ENCODE results near the gene SPATA2.
"Not testable (repeated sequence)": the region's sequence is repeated elsewhere in the genome, so short reads cannot be mapped to it uniquely, and the experiment has no call there.

SPATA2 gene

DNA sequence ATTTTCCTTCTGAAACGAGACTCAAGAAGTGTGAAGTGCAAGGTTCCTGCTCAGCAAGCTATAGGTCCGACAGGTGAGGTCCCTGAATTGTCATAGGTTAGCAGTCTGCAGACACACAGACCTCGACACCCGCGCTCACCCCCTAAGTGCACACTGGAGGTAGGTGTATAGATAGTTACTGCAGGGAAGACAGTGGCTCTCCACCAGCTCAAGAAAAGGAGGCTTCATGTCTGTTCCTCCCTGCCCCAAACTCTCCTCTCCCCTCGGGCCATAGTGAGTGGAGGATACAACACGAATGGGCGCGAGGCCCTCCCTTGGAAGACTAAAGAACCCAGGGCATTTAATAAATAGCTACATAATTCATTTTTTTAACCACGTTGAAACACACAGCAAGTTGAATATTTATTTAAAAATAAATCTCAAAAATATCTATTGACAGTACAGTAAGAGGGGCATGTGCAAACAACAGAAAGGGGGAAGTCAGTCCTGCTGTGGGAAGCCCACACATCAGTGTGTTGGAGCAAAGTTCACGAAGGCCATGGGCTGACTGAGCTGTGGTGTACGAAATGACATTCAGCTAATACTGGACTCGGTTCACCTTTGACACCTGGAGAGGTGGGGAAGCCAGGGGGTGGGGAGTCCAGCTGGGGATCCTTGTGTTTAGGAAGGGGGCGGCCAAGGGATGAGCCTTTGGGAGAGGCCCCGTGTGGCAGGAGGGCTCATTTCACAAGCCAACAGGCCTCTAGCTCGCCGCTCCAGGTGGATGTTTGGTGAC, 10.7 kb downstream of the SPATA2 start:
- H3K9me3 ChIP-seq (ENCODE audit: control insufficient read depth in 2 of 2, low read length in 2 of 2) = no peaks in the 10 kb centered on the region
- no peak overlapping the region for H3K9ac ChIP-seq (ENCODE audit: low read depth in 1 of 2, low read length in 2 of 2)
- H3K4me3 ChIP-seq (ENCODE audit: low read length in 2 of 2) = no peak overlapping the region
- H3K27me3 ChIP-seq (ENCODE audit: control insufficient read depth in 2 of 2, insufficient read depth in 2 of 2, low read length in 2 of 2) = no peaks in the 10 kb centered on the region
- H3K27ac ChIP-seq (ENCODE audit: low read depth in 2 of 2, low read length in 2 of 2) = no peak overlapping the region
- peaks cover 49 to 50% of the 10 kb centered on the region in 2 donors for H3K36me3 ChIP-seq (ENCODE audit: control insufficient read depth in 2 of 2, insufficient read depth in 2 of 2, low read length in 2 of 2)
- peaks cover 4 to 12% of the 10 kb centered on the region in 2 donors for H3K4me1 ChIP-seq (ENCODE audit: control insufficient read depth in 2 of 2, insufficient read depth in 2 of 2, low read length in 2 of 2)

DNA sequence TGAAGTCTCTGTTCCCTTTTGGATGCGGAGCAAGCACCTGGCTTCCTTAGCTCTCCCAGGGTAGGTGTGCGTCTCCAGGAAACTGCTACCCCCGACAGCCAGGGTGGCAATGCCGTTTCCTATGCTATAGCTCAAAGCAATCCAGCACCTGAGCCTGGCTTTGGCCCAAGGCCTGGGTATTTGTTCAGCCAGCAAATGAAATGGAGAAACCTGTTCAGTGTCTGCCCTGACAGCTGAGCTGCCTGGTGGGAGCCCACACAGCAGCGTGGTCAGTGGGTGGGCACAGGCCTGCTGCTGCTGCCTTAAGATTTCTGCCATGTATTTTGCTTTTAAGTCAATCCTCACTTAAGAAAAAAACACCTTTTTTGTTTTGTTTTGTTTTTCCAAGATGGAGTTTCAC, 13.7 kb downstream of the SPATA2 start:
- Histone ChIP-seq H3K4me3 (ENCODE audit: low read length in 2 of 2) (no peak overlapping the region), H3K27ac (ENCODE audit: low read depth in 2 of 2, low read length in 2 of 2) (no peak overlapping the region), H3K9ac (ENCODE audit: low read depth in 1 of 2, low read length in 2 of 2) (no peak overlapping the region), H3K9me3 (ENCODE audit: control insufficient read depth in 2 of 2, low read length in 2 of 2) (no peaks in the 10 kb centered on the region), H3K36me3 (ENCODE audit: control insufficient read depth in 2 of 2, insufficient read depth in 2 of 2, low read length in 2 of 2) (peaks cover 31 to 32% of the 10 kb centered on the region in 2 donors), H3K4me1 (ENCODE audit: control insufficient read depth in 2 of 2, insufficient read depth in 2 of 2, low read length in 2 of 2) (no peaks in the 10 kb centered on the region), H3K27me3 (ENCODE audit: control insufficient read depth in 2 of 2, insufficient read depth in 2 of 2, low read length in 2 of 2) (no peaks in the 10 kb centered on the region)

DNA sequence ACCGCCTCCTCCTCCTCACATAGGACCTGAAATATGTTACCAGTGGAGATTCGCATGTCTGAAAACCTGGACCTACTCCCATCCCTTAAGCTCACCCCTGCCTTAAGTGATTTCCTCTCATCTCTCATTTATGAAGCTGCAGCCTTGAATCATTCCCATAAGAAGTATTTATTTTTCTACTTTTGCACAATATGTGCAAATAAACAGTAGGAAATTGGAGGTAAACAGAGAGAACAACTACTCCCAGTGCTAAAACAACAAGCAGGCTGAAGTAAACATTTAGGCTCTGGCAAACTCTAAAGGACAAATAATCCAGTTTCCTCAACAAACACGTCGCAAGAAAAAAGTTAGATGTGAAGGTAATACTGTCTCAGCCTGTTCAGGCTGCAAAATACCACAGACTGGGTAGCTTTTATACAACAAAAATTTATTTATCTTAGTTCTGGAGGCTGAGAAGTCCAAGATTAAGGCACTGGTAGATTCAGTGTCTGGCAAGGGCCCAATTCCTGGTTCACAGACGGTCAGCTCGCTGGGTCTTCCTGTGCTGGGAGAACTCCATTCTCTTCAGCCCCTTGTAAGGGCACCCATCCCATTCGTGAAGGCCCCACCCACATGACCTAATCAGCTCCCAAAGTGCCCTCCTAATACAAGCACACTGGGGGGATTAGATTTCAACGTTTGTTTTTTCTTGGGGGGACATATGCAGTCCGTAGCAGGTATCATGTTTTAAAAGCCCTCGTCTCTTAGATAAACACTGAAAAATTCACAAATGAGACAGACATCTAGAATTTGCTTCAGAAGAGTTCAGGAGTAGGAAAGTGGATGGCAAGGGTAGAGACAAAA, 15.6 kb downstream of the SPATA2 start:
- Histone ChIP-seq H3K27ac (ENCODE audit: low read depth in 2 of 2, low read length in 2 of 2) (no peak overlapping the region), H3K27me3 (ENCODE audit: control insufficient read depth in 2 of 2, insufficient read depth in 2 of 2, low read length in 2 of 2) (no peaks in the 10 kb centered on the region), H3K4me1 (ENCODE audit: control insufficient read depth in 2 of 2, insufficient read depth in 2 of 2, low read length in 2 of 2) (no peaks in the 10 kb centered on the region), H3K4me3 (ENCODE audit: low read length in 2 of 2) (no peak overlapping the region), H3K9me3 (ENCODE audit: control insufficient read depth in 2 of 2, low read length in 2 of 2) (no peaks in the 10 kb centered on the region), H3K36me3 (ENCODE audit: control insufficient read depth in 2 of 2, insufficient read depth in 2 of 2, low read length in 2 of 2) (peaks cover 12 to 15% of the 10 kb centered on the region in 2 donors), H3K9ac (ENCODE audit: low read depth in 1 of 2, low read length in 2 of 2) (no peak overlapping the region)

DNA sequence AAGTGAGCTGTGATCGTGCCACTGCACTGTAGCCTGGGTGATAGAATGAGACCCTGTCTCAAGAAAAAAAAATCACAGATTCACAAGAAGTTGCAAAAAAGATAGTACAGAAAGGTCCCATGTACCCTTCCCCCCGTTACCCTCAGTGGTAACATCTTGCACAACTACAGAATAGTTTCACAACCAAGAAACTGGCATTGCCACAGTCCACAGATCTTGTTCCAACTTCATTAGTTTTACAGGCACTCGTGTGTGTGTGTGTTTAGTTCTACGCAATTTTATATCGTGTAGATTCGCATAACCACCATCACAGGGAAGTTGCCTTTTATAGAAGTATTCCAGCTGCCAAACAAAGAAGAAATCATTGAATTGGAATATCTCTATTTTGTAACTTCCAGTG, 19.1 kb downstream of the SPATA2 start:
- Histone ChIP-seq H3K9ac (ENCODE audit: low read depth in 1 of 2, low read length in 2 of 2) (no peak overlapping the region), H3K27me3 (ENCODE audit: control insufficient read depth in 2 of 2, insufficient read depth in 2 of 2, low read length in 2 of 2) (no peaks in the 10 kb centered on the region), H3K36me3 (ENCODE audit: control insufficient read depth in 2 of 2, insufficient read depth in 2 of 2, low read length in 2 of 2) (no peaks in the 10 kb centered on the region)

DNA sequence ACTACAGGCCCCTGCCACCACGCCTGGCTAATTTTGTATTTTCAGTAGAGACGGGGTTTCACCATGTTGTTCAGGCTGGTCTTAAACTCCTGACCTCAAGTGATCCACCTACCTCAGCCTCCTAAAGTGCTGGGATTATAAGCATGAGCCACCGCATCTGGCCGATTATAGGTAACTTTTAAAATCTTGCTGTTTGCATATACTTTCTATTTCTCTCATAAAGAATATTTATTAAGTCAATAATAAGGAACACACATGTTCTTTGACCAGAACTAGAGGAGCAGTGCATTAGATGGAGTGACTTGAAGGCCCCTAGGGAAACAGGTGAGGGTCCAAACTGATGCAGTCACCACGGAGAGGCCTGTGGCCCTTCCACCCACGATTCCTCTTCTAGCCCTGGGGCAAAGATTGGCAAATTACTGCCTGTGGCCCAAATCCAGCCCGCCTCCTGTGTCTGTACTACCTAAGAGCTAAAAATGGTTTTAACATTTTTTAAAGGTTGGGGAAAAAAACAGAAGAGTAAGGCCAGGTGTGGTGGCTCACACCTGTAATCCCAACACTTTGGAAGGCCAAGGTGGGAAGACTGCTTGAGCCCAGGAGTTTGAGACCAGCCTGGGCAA, 19.7 kb downstream of the SPATA2 start:
- H3K4me3 ChIP-seq (ENCODE audit: low read length in 2 of 2); H3K27me3 ChIP-seq (ENCODE audit: control insufficient read depth in 2 of 2, insufficient read depth in 2 of 2, low read length in 2 of 2); H3K9ac ChIP-seq (ENCODE audit: low read depth in 1 of 2, low read length in 2 of 2); H3K4me1 ChIP-seq (ENCODE audit: control insufficient read depth in 2 of 2, insufficient read depth in 2 of 2, low read length in 2 of 2); H3K27ac ChIP-seq (ENCODE audit: low read depth in 2 of 2, low read length in 2 of 2); H3K36me3 ChIP-seq (ENCODE audit: control insufficient read depth in 2 of 2, insufficient read depth in 2 of 2, low read length in 2 of 2); H3K9me3 ChIP-seq (ENCODE audit: control insufficient read depth in 2 of 2, low read length in 2 of 2): not testable (repeated sequence)

More for the DNA sequence above, 19.1 kb downstream of the SPATA2 start:
- H3K4me3 ChIP-seq (ENCODE audit: low read length in 2 of 2) = no peak overlapping the region
- no peak overlapping the region for H3K27ac ChIP-seq (ENCODE audit: low read depth in 2 of 2, low read length in 2 of 2)
- H3K4me1 ChIP-seq (ENCODE audit: control insufficient read depth in 2 of 2, insufficient read depth in 2 of 2, low read length in 2 of 2) = peaks cover 0 to 2% of the 10 kb centered on the region in 2 donors
- H3K9me3 ChIP-seq (ENCODE audit: control insufficient read depth in 2 of 2, low read length in 2 of 2) = no peaks in the 10 kb centered on the region

DNA sequence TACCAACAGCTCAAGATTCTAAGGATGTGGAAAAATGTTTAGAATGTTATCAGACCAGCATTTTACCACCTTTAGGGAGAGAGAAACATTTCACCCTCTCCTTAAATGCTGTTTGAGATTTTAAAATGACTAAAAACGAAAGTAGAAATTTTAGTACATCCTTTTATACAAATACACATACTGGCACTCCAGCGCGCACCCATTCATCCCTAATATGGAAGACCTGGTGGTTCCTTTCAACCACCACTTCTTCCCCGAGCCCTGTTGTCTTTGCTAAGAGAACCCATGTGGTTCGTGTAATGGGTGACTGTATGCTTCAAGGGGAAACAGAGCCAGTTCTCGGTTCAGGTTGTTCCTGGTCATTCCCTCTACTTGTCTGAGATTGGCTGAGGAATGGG, 21.3 kb downstream of the SPATA2 start:
- Histone ChIP-seq H3K4me3 (ENCODE audit: low read length in 2 of 2) (no peak overlapping the region), H3K9me3 (ENCODE audit: control insufficient read depth in 2 of 2, low read length in 2 of 2) (no peaks in the 10 kb centered on the region), H3K36me3 (ENCODE audit: control insufficient read depth in 2 of 2, insufficient read depth in 2 of 2, low read length in 2 of 2) (no peaks in the 10 kb centered on the region), H3K4me1 (ENCODE audit: control insufficient read depth in 2 of 2, insufficient read depth in 2 of 2, low read length in 2 of 2) (peaks cover 8 to 10% of the 10 kb centered on the region in 2 donors), H3K27ac (ENCODE audit: low read depth in 2 of 2, low read length in 2 of 2) (no peak overlapping the region), H3K27me3 (ENCODE audit: control insufficient read depth in 2 of 2, insufficient read depth in 2 of 2, low read length in 2 of 2) (no peaks in the 10 kb centered on the region), H3K9ac (ENCODE audit: low read depth in 1 of 2, low read length in 2 of 2) (no peak overlapping the region)

DNA sequence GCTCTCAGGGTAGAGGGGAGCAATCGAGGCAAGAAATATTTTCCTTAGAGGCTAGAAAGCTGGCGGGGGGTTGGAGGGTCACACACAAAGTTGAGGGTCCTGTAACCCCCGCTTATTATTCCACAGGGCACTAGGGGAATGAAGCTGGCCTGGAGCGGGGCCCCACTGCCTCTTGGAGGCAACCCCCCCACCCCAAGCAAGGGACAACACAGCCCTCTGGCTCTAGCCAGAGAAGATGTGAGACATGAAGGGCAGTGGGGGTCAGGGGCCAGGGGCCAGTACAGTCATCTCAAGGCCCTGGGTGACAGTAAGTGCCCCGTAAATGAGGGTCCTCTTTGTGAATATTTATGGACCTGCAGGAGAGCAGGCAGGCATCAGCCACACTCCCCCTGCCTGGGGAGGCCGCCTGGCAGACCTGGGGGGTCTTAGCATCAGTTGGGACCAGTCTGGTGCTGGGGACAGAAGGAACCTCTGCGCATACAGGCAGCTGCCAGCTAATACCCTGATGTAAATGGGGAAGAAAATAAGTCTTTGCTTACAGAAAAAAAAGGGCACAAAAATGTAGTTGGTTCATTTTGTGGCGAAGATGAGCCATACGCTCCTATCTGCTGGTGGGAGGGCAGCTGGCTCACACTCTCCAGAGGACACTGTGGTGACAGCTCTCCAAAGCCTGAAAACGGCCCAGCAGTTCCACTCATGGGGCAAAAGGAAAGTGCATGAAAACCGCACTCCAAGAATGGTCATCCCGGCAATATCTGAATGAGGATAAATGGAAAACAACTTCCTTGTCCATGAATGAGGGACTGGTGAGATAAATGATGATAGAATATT, 21.9 kb downstream of the SPATA2 start:
- Histone ChIP-seq H3K27me3 (ENCODE audit: control insufficient read depth in 2 of 2, insufficient read depth in 2 of 2, low read length in 2 of 2) (no peaks in the 10 kb centered on the region), H3K4me1 (ENCODE audit: control insufficient read depth in 2 of 2, insufficient read depth in 2 of 2, low read length in 2 of 2) (peaks cover 10 to 11% of the 10 kb centered on the region in 2 donors), H3K9me3 (ENCODE audit: control insufficient read depth in 2 of 2, low read length in 2 of 2) (no peaks in the 10 kb centered on the region), H3K27ac (ENCODE audit: low read depth in 2 of 2, low read length in 2 of 2) (no peak overlapping the region), H3K4me3 (ENCODE audit: low read length in 2 of 2) (no peak overlapping the region), H3K9ac (ENCODE audit: low read depth in 1 of 2, low read length in 2 of 2) (no peak overlapping the region), H3K36me3 (ENCODE audit: control insufficient read depth in 2 of 2, insufficient read depth in 2 of 2, low read length in 2 of 2) (no peaks in the 10 kb centered on the region)

DNA sequence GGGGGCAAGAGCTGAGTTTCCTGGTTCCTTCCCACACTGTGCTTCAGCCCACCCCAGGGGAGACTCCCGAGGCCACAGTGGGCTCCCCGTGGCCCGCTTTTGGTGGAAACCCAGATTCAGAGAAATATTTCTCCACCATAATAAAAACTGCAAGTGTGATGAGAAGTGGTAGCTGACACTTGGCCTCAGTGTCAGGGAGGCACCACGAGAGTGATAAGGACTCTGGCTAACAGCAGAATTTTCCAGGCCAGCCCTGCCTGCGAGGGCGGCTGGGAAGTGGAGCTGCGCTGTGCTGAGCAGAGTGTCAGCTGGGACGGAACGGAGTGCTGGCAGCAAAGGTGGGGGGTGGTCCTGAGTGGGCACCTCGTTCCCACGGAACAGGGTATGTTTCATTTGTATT, 22.5 kb downstream of the SPATA2 start:
- no peak overlapping the region for H3K9ac ChIP-seq (ENCODE audit: low read depth in 1 of 2, low read length in 2 of 2)
- H3K27me3 ChIP-seq (ENCODE audit: control insufficient read depth in 2 of 2, insufficient read depth in 2 of 2, low read length in 2 of 2) = no peaks in the 10 kb centered on the region
- peaks cover 10 to 11% of the 10 kb centered on the region in 2 donors for H3K4me1 ChIP-seq (ENCODE audit: control insufficient read depth in 2 of 2, insufficient read depth in 2 of 2, low read length in 2 of 2)
- H3K9me3 ChIP-seq (ENCODE audit: control insufficient read depth in 2 of 2, low read length in 2 of 2) = no peaks in the 10 kb centered on the region
- no peak overlapping the region for H3K27ac ChIP-seq (ENCODE audit: low read depth in 2 of 2, low read length in 2 of 2)
- no peak overlapping the region for H3K4me3 ChIP-seq (ENCODE audit: low read length in 2 of 2)
- peaks cover 0 to 1% of the 10 kb centered on the region in 2 donors for H3K36me3 ChIP-seq (ENCODE audit: control insufficient read depth in 2 of 2, insufficient read depth in 2 of 2, low read length in 2 of 2)

DNA sequence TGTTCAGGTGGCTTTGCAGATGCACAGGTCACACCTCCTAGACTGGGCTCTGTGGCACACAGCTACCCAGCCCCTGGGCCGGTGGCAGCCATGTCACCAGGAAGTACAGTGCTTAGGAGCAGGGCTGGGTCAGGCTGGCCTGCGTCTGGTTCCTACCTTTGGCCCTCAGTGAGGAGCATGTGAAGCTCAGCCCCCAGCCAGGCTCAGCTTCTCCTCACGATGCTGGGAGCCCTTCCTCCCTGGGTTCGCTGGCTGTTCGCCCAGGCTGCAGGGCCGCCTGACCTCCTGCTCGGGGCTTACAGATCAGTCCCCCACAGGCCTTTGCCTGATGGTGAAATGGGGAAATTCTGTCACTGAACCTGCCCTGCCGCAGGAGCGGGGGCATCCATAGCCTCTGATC, 23.1 kb downstream of the SPATA2 start:
- Histone ChIP-seq H3K36me3 (ENCODE audit: control insufficient read depth in 2 of 2, insufficient read depth in 2 of 2, low read length in 2 of 2) (peaks cover 0 to 3% of the 10 kb centered on the region in 2 donors), H3K27ac (ENCODE audit: low read depth in 2 of 2, low read length in 2 of 2) (no peak overlapping the region), H3K9ac (ENCODE audit: low read depth in 1 of 2, low read length in 2 of 2) (no peak overlapping the region), H3K4me1 (ENCODE audit: control insufficient read depth in 2 of 2, insufficient read depth in 2 of 2, low read length in 2 of 2) (peaks cover 10 to 11% of the 10 kb centered on the region in 2 donors), H3K4me3 (ENCODE audit: low read length in 2 of 2) (no peak overlapping the region), H3K27me3 (ENCODE audit: control insufficient read depth in 2 of 2, insufficient read depth in 2 of 2, low read length in 2 of 2) (no peaks in the 10 kb centered on the region), H3K9me3 (ENCODE audit: control insufficient read depth in 2 of 2, low read length in 2 of 2) (no peaks in the 10 kb centered on the region)
